Measurements from ENCODE around the gene MEGF8.

Gene MEGF8

GRCh38 chr19:42375415-42376176, 50.2 kb downstream of the MEGF8 start:
- no peak for TF ChIP-seq GATA2 (IDR thresholded peaks at IDR 0.05; ENCODE audit: low read depth, low read length)
- TF ChIP-seq GATA3 (IDR thresholded peaks at IDR 0.05; ENCODE audit: low read depth, low read length), result no peak

DNA sequence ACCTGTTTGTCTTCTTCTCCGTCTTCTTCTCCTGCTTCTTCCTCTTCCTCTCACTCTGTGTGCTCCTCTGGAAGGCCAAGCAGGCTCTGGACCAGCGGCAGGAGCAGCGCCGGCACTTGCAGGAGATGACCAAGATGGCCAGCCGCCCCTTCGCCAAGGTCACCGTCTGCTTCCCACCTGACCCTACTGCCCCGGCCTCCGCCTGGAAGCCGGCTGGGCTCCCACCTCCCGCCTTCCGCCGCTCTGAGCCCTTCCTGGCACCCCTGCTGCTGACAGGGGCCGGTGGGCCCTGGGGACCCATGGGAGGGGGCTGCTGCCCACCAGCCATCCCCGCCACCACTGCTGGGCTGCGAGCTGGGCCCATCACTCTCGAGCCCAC, 50.7 kb downstream of the MEGF8 start:
- TF ChIP-seq GATA3 (IDR thresholded peaks at IDR 0.05; ENCODE audit: low read depth, low read length) (no peak), GATA2 (IDR thresholded peaks at IDR 0.05; ENCODE audit: low read depth, low read length) (no peak)

DNA sequence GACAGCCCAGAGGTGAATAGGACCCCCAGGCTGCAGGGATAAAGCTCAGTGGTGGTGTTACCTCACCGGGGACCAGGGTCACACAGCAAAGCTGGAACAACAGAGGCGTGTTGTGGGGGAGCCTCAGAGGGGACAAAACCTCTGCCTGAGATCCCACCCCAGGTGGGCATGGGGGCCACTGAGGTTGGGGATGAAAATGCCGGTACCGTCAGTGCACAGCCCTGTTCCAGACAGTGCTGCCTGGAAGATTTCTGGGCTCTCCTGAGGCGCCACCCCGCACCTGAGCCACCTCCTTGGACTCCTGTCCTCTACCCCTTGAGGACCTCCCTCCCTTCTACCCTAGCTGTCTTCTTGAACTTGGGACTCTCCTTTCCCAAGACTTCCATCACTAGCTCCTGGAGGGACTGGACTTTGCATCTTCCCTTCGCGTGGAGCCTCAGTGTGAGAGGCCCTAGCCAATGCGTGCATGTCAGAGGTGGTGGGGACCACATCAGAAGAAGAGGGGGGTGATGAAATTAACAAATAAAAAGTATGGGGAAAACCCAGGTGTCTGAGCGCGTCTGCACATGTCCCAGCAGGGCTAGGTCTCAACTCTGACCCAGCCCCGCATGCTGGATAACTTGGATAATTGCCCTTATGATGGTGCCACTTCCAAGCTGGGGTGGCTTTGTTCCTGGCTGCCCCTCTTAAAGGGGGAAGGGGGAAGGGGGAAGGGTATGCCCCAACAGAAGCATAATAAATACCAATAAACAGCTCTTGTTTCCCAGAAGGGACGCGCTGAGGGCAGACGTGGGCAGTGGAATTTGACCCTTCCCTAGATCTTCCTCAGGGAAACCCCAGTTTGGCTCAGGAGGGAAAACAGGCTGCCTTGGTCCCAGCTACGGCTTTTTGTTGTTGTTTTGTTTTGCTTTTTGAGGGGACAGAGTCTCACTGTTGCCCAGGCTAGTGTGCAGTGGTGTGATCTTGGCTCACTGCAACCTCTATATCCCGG, 53.1 kb downstream of the MEGF8 start:
- TF ChIP-seq GATA2 (IDR thresholded peaks at IDR 0.05; ENCODE audit: low read depth, low read length), result no peak
- TF ChIP-seq GATA3 (IDR thresholded peaks at IDR 0.05; ENCODE audit: low read depth, low read length), result no peak

- TF ChIP-seq GATA2 (IDR thresholded peaks at IDR 0.05; ENCODE audit: low read depth, low read length) (no peak), GATA3 (IDR thresholded peaks at IDR 0.05; ENCODE audit: low read depth, low read length) (no peak)
Measured at GRCh38 chr19:42380155-42380554, 54.7 kb downstream of the MEGF8 start.

GRCh38 chr19:42386974-42387707, 61.7 kb downstream of the MEGF8 start:
- TF ChIP-seq GATA2 (IDR thresholded peaks at IDR 0.05; ENCODE audit: low read depth, low read length) (no peak), GATA3 (IDR thresholded peaks at IDR 0.05; ENCODE audit: low read depth, low read length) (no peak)

GRCh38 chr19:42388851-42389489, 63.5 kb downstream of the MEGF8 start:
- no peak for TF ChIP-seq GATA3 (IDR thresholded peaks at IDR 0.05; ENCODE audit: low read depth, low read length)
- no peak for TF ChIP-seq GATA2 (IDR thresholded peaks at IDR 0.05; ENCODE audit: low read depth, low read length)

DNA sequence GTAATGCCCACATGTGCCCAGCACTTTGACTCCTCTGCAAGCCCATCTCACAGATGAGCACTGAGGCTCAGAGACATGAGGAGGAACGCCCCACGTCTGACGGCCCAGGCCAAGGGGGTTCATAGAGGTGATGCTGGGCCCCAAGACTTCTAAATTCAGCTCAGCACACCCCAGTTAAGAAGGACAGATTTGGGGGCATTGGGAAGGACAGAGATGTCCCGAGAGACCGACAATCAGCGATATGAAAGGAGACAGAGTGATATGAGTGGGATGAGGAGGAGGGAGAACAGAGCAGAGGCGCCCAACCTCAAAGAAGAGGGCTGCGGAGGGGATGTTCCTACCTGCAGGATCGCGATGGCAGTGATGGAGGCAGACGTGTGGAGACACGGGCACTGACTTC, 64.5 kb downstream of the MEGF8 start, which contains the start of gene CNFN:
TSS of gene CNFN (minus strand) at position 399 of the 400 bp plus-strand sequence. CDS start 1,260 bp downstream, outside the sequence.
- TF ChIP-seq GATA2 (IDR thresholded peaks at IDR 0.05; ENCODE audit: low read depth, low read length), result no peak
- no peak for TF ChIP-seq GATA3 (IDR thresholded peaks at IDR 0.05; ENCODE audit: low read depth, low read length)

DNA sequence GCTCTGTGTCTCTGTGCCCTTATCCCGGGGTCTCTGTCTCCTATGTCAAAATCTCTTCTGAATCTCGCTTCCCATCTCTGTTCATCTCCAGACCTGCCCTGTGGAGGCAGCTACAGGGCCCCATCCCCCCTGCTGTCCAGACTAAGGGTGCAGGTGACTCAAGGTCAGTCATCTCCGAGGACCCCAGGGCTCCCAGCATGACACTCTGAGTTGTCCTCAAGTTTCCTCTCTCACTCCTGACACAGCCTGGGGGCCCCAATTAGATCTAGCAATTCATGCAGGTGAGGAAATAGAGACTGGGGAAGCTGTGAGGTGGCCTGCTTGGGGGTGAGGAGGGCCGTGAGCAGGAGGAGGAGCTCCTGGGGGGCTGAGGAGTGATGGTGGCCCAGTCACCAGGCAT, 66.7 kb downstream of the MEGF8 start:
- TF ChIP-seq GATA2 (IDR thresholded peaks at IDR 0.05; ENCODE audit: low read depth, low read length) (no peak), GATA3 (IDR thresholded peaks at IDR 0.05; ENCODE audit: low read depth, low read length) (no peak)

DNA sequence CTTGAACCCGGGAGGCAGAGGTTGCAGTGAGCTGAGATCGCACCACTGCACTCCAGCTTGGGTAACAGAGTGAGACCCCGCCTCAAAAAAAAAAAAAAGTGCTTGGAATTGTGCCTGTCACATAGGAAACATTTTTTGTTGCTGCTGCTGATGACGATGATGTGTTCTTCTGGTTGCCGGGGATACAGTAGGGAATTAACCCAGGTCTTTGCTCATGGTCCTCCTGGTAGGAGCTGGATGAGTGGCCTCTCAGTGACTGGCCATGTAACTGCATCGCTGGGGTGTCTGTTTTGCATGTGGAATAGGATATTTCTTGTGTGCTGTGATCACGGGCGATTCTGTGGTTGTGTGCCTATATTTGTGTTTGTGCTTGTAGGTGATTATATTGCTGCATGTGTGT, 69.3 kb downstream of the MEGF8 start:
- TF ChIP-seq GATA3 (IDR thresholded peaks at IDR 0.05; ENCODE audit: low read depth, low read length), result no peak
- no peak for TF ChIP-seq GATA2 (IDR thresholded peaks at IDR 0.05; ENCODE audit: low read depth, low read length)

DNA sequence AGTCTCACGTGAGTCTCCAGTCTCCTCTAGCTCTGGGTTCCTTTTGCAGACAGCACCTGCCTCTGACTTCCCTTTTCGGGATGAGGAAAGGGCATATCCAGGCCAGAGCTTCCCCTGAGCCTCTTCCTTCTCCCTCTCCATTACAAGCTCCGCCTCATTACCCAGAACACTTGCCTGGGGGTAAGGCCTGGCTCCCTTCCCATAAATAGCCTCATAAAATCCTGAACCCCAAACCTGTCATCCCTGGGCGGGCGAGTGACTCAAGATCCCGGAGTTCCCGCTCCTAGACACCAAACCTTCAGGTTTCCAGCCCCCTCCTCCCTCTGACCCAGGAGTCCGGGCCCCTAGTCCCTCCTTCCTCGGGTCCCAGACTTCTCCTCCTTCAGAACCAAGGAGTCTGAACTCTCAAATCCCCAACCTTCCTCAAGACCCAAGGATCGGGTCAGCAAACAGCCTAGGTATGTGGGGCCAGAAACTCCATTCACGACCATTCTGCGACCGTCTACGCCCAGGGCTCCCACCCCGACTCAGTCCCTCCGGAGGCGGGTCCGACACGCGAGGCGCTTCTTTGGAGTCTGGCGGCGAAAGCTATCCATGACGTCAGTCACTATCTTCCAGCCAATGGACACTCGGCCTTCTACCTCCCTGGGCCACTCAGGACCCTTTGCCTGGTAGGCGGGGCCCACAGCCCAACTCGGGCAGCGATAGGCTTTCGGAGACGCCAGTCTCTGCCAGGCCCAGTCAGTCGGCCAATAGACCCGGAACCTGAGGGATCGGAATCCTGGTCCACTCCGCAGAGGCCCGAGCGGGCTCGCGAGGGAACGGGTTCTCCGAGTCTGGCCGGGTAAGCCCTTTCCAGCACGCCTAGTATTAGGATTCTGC, 71.2 kb downstream of the MEGF8 start:
- TF ChIP-seq GATA3 (IDR thresholded peaks at IDR 0.05; ENCODE audit: low read depth, low read length), result no peak
- TF ChIP-seq GATA2 (IDR thresholded peaks at IDR 0.05; ENCODE audit: low read depth, low read length), result no peak

- no peak for TF ChIP-seq GATA2 (IDR thresholded peaks at IDR 0.05; ENCODE audit: low read depth, low read length)
- no peak for TF ChIP-seq GATA3 (IDR thresholded peaks at IDR 0.05; ENCODE audit: low read depth, low read length)
Measured at GRCh38 chr19:42397263-42398166, 72.1 kb downstream of the MEGF8 start.

DNA sequence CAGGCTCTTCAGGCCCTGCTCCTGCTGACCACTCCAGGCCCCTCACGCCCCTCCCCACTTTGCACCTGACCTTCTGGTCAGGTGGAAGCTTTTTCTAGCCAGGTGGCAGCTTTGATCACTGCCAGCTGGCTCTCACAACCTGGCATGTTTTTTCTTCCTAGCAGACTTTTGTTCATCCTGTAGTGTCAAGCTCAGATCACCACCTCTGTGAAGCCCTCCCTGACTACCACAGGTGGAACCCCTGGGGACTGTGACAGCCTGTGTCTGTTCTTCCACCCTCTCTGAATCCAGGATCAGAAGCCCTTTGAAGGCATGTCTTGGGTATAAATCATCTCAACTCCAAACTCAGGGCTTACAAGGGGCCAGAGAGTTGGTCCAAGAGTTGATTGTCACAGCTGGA, 75.0 kb downstream of the MEGF8 start:
- TF ChIP-seq GATA2 (IDR thresholded peaks at IDR 0.05; ENCODE audit: low read depth, low read length) (no peak), GATA3 (IDR thresholded peaks at IDR 0.05; ENCODE audit: low read depth, low read length) (no peak)

All from SH-SY5Y (cell line).